ENCODE measurements around the gene ABCD1.
"Not testable (repeated sequence)": the region's sequence is repeated elsewhere in the genome, so short reads cannot be mapped to it uniquely, and the experiment has no call there.

ABCD1 gene

DNA sequence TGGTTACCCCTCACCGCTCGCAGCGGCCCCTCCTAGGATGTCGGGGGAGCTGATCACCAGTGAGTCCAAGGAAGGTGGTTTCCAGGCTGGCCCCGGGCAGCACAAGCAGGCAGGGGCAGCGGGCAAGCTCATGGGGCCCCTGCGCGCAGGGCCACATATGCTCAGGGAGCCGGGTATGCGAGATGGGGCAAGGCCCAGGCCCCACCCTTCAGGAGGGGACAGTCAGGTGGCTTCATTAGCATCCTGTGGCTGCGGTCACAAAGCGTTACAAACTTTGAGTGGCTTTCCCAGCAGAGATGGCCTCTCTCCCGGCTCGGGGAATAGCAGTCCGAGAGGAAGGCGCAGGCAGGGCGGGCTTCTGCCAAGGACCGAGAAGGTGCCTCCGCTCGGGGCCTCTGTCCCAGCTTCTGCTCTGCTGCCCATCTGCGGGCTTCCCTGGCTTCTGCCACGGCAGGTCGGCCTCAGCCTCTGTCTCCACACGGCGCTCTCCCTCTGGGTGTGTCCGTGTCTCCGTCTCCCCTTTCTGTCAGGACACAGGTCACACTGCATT, 13.5 kb downstream of the ABCD1 start:
- H3K27ac ChIP-seq, result no peak overlapping the region
- TF ChIP-seq, protein P1, sequence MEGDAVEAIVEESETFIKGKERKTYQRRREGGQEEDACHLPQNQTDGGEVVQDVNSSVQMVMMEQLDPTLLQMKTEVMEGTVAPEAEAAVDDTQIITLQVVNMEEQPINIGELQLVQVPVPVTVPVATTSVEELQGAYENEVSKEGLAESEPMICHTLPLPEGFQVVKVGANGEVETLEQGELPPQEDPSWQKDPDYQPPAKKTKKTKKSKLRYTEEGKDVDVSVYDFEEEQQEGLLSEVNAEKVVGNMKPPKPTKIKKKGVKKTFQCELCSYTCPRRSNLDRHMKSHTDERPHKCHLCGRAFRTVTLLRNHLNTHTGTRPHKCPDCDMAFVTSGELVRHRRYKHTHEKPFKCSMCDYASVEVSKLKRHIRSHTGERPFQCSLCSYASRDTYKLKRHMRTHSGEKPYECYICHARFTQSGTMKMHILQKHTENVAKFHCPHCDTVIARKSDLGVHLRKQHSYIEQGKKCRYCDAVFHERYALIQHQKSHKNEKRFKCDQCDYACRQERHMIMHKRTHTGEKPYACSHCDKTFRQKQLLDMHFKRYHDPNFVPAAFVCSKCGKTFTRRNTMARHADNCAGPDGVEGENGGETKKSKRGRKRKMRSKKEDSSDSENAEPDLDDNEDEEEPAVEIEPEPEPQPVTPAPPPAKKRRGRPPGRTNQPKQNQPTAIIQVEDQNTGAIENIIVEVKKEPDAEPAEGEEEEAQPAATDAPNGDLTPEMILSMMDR (conservative IDR thresholded peaks at IDR 0.05), result no peak
- no peak for TF ChIP-seq ZFX (IDR thresholded peaks at IDR 0.05)

DNA sequence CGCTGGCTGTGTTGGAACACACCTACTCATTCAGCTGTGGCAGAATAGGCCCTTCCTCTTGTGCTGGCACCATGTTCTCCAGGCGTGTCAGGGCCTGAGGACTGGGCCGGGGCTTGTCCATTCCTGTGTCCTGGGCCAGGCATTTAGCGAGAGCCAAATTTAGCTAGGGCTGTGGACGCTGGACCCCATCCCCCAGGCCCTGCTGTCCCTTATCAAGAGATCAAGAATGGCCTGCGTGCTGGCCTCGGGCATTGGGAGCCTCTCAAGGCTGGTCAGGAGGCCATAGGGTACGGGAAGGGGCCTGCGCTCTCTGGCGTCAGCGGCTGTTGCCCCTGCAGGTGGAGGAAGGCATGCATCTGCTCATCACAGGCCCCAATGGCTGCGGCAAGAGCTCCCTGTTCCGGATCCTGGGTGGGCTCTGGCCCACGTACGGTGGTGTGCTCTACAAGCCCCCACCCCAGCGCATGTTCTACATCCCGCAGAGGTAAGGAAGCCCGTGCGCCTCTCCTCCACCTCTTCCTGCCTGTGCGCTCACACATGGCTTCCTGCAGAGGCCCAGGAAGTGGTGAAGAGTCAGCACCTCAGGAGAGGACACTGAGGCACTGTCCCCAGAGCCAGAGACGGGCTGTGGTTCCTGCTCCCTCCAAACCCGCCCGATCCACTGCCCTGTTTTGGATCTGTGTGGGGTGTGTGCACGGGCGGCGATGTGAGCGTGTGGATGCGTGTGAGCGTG, 15.3 kb downstream of the ABCD1 start:
- no peak overlapping the region for H3K27ac ChIP-seq
- TF ChIP-seq, protein P1 (conservative IDR thresholded peaks at IDR 0.05), result no peak
- TF ChIP-seq ZFX (IDR thresholded peaks at IDR 0.05), result no peak

DNA sequence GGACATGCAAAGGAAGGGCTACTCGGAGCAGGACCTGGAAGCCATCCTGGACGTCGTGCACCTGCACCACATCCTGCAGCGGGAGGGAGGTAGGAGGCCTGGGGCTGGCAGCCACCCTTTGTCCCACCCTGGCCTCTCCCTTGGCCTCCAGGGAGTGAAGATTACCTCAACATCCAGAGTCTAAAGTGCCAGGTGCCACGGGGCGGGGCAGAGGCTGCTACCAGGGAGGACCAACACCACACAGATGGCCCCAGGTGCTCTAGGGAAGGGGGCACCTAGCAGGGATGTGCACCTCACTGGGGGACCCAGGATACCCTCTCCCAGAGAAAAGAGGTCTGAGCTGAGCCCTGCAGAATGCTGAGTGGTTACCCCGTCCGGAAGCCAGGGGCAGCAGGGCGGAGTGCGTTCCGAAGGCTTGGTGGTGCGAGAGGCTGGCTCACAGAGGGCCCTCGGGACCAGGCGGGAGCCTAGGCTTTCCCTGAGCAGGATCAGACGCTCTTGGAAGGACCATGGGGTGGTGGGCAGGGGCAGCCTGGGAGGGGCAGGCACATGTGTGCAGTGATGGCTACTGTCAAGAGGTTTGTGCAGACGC, 16.1 kb downstream of the ABCD1 start:
- no peak overlapping the region for H3K27ac ChIP-seq
- TF ChIP-seq ZFX (IDR thresholded peaks at IDR 0.05), result no peak
- TF ChIP-seq, protein P1 (conservative IDR thresholded peaks at IDR 0.05), result no peak

DNA sequence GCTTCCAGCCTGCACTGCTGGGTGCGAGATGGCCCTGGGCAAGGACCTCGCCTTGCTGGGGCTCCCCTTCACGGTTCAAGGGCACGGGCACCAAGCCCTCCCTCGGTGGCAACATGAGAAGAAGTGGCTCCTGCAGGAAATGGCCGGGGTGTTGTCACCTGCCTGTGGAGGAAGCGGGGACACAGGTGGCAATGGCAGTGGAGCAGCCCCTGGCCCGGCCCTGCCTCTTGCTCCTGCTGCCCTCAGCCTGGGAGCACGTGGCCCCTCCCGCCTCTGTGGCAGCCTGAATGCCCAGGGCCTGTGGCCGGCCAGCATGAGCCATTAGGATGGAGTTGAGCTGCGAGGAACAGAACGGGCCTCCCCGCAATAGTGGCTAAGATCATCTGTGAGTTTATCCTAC, 16.8 kb downstream of the ABCD1 start:
- no peak overlapping the region for H3K27ac ChIP-seq
- no peak for TF ChIP-seq ZFX (IDR thresholded peaks at IDR 0.05)
- TF ChIP-seq, protein P1 (conservative IDR thresholded peaks at IDR 0.05), result no peak

DNA sequence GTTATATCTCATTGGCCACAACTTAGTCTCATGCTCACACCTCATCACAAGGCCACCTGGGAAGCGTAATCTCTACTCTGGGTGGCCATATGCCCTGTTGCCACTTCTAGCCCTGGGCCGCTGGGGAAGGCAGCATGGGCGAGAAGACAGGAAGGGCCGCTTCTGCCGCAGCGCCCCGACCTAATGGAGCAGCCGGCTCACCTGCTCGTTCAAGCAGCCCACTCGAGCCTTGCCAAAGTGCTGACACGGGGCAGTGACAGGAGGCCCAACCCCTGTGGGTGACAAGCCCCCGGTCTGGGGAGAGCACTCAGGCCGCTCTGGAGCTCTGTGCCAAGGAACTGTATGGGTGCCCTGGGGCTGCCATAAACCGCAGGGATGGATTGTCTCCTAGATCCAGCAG, 17.5 kb downstream of the ABCD1 start:
- H3K27ac ChIP-seq, result not testable (repeated sequence)

DNA sequence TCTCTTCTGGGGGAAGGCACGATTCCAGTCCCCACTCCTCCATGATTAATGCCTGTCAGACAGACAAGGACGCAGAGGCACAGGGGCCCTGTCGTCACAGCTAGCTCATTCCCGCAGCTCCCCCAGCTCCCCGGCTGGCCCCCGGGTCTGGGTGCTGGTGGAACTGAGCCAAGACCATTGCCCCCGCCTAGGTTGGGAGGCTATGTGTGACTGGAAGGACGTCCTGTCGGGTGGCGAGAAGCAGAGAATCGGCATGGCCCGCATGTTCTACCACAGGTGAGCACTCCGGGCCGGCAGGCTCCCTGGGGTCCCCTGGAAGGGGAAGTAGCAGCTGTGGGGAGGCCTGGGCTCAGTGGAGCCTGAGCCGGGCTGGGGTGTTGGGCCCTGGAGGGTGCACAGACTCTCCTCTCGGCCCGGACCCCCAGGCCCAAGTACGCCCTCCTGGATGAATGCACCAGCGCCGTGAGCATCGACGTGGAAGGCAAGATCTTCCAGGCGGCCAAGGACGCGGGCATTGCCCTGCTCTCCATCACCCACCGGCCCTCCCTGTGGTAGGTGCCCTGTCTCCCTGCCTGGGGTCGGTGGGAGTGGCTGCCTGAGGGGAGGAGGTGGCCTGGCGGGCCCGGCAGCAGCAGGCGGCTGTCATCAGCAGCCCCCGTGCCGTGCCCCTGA, 18.3 kb downstream of the ABCD1 start:
- not testable (repeated sequence) for H3K27ac ChIP-seq

DNA sequence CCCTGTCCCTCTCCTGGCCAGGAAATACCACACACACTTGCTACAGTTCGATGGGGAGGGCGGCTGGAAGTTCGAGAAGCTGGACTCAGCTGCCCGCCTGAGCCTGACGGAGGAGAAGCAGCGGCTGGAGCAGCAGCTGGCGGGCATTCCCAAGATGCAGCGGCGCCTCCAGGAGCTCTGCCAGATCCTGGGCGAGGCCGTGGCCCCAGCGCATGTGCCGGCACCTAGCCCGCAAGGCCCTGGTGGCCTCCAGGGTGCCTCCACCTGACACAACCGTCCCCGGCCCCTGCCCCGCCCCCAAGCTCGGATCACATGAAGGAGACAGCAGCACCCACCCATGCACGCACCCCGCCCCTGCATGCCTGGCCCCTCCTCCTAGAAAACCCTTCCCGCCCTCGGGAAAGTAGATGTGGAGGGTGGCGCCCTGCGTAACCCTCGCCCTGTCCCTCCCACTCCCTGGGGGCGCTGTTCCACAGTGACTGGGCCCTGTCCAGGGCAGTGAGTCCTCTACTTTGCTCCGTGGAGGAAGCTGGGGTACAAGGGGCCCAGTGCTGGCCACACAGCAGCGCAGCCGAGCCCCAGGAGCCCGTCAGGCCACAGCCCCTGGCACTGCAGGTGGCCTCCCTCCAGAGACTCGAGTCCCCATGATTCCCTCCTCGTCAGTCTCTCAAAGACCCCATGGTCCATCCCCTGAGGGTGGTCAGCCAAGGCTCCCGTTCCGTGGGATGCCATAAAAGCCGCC, 19.0 kb downstream of the ABCD1 start:
- not testable (repeated sequence) for H3K27ac ChIP-seq

DNA sequence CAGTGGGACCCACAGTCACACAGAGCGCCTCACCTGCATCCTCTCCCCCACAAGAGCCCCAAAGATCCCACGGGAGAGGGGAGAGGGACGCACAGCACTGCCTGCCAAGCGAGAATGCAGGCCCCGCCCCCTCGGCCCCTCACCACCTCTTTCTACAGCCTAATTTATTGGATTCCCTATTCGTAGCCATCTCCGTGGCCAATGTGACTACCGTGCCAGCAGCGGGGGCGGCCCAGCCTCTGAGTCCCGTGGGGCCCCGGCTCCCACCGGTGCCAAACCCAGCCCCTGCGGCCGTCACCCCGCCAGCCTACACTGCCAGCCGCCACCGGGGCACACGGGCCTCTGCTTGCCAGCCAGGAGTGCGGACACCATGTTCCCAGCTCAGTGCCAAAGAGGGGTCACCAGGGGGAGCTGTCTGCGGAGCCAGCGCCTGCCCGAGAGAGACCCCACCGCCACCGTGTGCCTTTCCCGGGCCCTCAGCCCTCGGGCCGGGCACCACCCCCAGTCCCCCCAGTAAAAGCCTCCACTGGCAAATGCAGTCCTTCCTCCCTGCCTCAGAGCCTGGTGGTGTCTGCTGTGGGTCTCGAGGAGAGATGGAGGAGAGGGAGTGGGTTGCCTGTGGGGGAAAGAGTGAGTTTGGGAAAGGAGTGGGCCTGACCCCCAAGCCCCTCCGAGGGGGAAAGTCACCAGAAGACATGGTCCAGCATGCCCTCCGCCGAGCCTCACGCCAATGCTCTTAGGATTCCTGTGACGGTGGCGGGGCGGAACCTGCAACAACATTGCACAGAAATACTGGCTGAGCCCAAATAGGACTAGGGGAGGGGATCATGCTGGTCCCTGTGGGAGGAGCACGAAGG, 19.8 kb downstream of the ABCD1 start:
- no peak overlapping the region for H3K27ac ChIP-seq
- TF ChIP-seq ZFX (IDR thresholded peaks at IDR 0.05), result no peak
- TF ChIP-seq, protein P1 (conservative IDR thresholded peaks at IDR 0.05), result no peak

DNA sequence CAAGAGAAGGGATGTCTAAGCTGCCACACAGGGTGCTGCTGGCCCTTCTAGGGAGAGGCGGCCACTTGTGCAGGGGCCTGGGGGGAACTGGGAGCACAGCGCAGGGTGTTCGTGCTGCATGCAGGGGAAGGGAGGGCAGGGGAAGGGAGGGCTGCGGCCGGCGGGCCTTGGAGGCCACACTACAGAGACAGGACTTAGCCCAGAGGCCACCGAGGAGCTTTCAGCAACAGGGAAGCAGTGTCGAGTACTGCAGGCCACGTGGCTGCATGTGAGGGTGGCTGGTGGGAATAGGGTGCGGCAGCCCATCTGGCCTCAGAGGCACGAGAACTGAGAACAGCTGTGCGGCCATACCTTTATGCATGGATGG, 20.4 kb downstream of the ABCD1 start:
- not testable (repeated sequence) for H3K27ac ChIP-seq
